NCI-H69 (cell line): ENCODE data around the gene EVPL.
"Not testable (repeated sequence)": the region's sequence is repeated elsewhere in the genome, so short reads cannot be mapped to it uniquely, and the experiment has no call there.

ENCODE experiments used
- DNase-seq: peaks from one replicate; lab custom pipeline; 2025; lab: John Stamatoyannopoulos, UW

EVPL gene

GRCh38 chr17:76048025-76048605 lies 21.0 kb upstream of the EVPL start:
- DNase-seq, result no peak

GRCh38 chr17:76046064-76046463 lies 19.0 kb upstream of the EVPL start:
- DNase-seq, result no peak

- not testable (repeated sequence) for DNase-seq
These were observed 17.4 kb upstream of the EVPL start for GRCh38 chr17:76044475-76045007.

- not testable (repeated sequence) for DNase-seq
These were observed 15.8 kb upstream of the EVPL start for GRCh38 chr17:76042868-76043267.

GRCh38 chr17:76040376-76040775 lies 13.3 kb upstream of the EVPL start:
- DNase-seq, result no peak

- DNase-seq, result no peak
These were observed 12.0 kb upstream of the EVPL start for GRCh38 chr17:76039121-76039520.

- DNase-seq, result no peak
These were observed 10.9 kb upstream of the EVPL start for GRCh38 chr17:76038050-76038449.

GRCh38 chr17:76036497-76037261 lies 9.6 kb upstream of the EVPL start:
- no peak for DNase-seq

- DNase-seq, result no peak
These were observed 7.6 kb upstream of the EVPL start for GRCh38 chr17:76034428-76035350.

- DNase-seq, result no peak
These were observed 6.0 kb upstream of the EVPL start for GRCh38 chr17:76033139-76033538.

- DNase-seq, result no peak
These were observed 5.6 kb upstream of the EVPL start for GRCh38 chr17:76032780-76033108.

- peak; percentile 98 for DNase-seq
These were observed 5.1 kb upstream of the EVPL start for GRCh38 chr17:76032073-76032779.

- no peak for DNase-seq
These were observed 370 bp downstream of the EVPL start for GRCh38 chr17:76026714-76027158.

GRCh38 chr17:76025294-76025693 lies 1.8 kb downstream of the EVPL start:
- DNase-seq, result no peak

- DNase-seq, result no peak
These were observed 2.8 kb downstream of the EVPL start for GRCh38 chr17:76024353-76024752.

GRCh38 chr17:76023900-76024237 lies 3.2 kb downstream of the EVPL start:
- no peak for DNase-seq

GRCh38 chr17:76022973-76023899 lies 3.9 kb downstream of the EVPL start:
- DNase-seq, result no peak

- no peak for DNase-seq
These were observed 4.8 kb downstream of the EVPL start for GRCh38 chr17:76022285-76022684.

GRCh38 chr17:76019833-76020467 lies 7.2 kb downstream of the EVPL start:
- DNase-seq, result no peak

GRCh38 chr17:76018801-76019200 lies 8.3 kb downstream of the EVPL start:
- no peak for DNase-seq

- DNase-seq, result no peak
These were observed 8.8 kb downstream of the EVPL start for GRCh38 chr17:76018340-76018680.
